ENCODE data around the gene TMCC2.

The TMCC2 gene

DNA sequence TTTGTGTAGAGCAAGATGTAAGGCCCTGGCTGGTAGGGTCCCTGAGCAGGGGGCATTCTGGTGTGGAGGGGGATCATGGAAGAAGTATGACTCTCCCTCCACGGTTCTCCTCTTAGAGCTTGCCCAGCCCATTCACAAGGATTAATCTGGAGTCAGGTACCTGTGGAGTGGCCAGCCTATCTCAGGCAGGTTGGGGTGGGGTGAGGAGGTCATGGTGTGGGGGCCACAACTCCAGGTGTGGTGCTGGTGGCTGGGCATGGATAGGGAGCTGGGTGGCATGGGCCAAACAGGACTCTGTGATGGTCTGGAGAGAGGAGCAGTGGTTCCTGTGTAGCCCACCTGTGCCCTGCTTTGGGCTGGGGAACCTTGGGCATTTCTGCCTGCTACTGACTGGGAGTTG lies 32.3 kb downstream of the TMCC2 start:
- CTCF ChIA-PET: interaction anchor here (1.0 to 42.6 kb wide), 8 partner anchors 15 to 285 kb away, joined by 3 to 1591 read pairs (median 40); partner anchors contain the start of genes NUAK2 and TMCC2
- TF ChIP-seq, protein P1, sequence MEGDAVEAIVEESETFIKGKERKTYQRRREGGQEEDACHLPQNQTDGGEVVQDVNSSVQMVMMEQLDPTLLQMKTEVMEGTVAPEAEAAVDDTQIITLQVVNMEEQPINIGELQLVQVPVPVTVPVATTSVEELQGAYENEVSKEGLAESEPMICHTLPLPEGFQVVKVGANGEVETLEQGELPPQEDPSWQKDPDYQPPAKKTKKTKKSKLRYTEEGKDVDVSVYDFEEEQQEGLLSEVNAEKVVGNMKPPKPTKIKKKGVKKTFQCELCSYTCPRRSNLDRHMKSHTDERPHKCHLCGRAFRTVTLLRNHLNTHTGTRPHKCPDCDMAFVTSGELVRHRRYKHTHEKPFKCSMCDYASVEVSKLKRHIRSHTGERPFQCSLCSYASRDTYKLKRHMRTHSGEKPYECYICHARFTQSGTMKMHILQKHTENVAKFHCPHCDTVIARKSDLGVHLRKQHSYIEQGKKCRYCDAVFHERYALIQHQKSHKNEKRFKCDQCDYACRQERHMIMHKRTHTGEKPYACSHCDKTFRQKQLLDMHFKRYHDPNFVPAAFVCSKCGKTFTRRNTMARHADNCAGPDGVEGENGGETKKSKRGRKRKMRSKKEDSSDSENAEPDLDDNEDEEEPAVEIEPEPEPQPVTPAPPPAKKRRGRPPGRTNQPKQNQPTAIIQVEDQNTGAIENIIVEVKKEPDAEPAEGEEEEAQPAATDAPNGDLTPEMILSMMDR (IDR thresholded peaks at IDR 0.05; ENCODE audit: control extremely low read depth, extremely low read depth, low read depth, missing control alignments): no peak
- DNase-seq (ENCODE audit: extremely low spot score): no peak
- POLR2A ChIA-PET: no interaction called here

DNA sequence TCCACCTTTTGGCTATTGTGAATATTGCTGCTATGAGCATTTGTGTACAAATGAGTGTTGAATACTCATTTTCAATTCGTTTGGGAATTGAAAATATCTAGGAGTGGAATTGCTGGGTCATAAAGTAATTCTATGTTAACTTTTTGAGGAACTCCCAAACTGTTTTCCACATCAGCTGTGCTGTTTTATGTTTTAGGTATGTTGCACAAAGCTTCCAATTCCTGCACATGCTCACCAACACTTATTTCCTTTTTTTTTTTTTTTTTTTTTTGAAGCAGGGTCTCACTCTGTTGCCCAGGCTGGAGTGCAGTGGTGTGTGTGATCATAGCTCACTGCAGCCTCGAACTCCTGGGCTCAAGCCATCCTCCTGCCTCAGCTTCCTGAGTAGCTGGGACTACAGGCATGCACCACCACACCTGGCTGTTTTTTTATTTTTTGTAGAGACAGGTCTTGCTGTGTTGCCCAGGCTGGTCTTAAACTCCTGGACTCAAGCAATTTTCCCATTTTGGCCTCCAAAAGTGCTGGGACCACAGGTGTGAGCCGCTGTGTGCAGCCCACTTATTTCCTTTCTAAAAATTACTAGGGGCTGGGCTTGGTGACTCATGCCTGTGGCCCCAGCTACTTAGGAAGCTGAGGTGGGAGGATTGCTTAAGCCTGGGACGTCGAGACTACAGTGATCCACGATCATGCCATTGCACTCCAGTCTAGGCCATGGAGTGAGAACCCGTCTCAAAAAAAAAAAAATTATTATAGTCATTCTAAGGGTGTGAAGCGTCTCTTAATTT lies 33.4 kb downstream of the TMCC2 start:
- TF ChIP-seq, protein P1 (IDR thresholded peaks at IDR 0.05; ENCODE audit: control extremely low read depth, extremely low read depth, low read depth, missing control alignments): no peak
- ChIA-PET CTCF (interaction anchor here (1.0 to 42.6 kb wide), 9 partner anchors 8 to 287 kb away, joined by 3 to 1591 read pairs (median 9); partner anchors contain the start of genes NUAK2 and TMCC2), POLR2A (interaction anchor here (0.6 kb wide), 1 partner anchor 171 kb away, joined by 3 read pairs; no protein-coding TSS in a partner anchor)
- DNase-seq (ENCODE audit: extremely low spot score): no peak

DNA sequence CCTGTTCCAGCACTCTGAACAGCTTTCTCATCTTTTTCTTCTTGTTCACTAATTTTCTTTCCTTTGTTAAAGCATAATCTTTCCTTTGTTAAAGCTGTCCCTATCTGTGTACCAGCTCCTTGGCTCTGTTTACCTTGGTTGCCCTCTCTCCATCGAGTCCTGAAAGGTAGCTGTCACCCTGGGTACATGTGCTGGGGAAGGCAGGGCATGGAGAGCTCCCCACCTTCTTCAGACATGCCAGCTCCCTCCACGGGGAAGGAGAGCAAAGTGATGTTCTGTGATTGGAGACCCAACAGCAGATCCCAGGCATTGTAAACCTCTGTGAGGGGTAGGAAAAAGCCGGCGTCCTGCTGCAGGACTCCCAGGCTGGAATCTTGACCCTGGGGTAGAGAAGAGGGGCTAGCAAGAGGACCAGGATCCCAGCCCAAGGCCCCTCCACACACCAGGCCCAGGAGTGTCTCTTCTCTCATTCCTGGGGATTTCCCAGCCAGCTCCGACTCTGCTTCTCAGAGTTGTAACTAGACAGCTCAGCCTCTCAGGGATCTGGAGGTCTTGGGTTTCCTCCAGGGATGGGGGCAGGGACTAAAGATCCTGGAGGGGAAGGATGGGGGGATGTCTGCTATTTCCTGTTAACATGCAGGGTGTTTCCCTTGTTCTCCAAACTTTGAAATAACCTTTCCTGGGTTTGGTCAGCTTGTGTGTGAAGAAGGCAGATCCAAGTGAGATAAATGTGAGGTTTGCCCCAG lies 34.4 kb downstream of the TMCC2 start:
- CTCF ChIA-PET: interaction anchor here (0.7 to 42.6 kb wide), 12 partner anchors 9 to 288 kb away, joined by 3 to 1591 read pairs (median 6); partner anchors contain the start of genes NUAK2, RBBP5 and TMCC2
- TF ChIP-seq, protein P1 (IDR thresholded peaks at IDR 0.05; ENCODE audit: control extremely low read depth, extremely low read depth, low read depth, missing control alignments): no peak
- DNase-seq (ENCODE audit: extremely low spot score): no peak
- POLR2A ChIA-PET: interaction anchor here (0.6 kb wide), 1 partner anchor 172 kb away, joined by 3 read pairs; no protein-coding TSS in a partner anchor

DNA sequence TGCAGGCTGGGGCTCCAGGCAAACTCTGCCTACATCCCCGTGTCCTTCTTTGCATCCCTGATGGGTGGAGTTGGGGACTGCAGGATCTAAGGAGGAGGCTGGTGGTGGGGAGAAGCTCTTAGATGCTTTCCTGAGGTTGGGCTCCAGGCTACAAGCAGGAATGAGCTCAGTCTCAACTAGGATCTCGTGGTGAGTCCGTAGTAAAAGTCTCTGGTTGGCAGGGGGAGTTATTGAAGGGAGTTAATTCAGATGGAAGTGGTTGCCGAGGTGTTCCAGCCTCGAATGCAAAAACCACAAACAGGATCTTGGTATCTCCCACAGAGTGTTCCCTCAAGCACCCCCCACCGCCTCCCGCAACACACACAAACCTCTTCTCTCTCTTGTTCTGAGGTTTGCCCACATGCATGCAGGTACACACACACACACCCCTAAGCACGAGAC lies 35.0 kb downstream of the TMCC2 start:
- POLR2A ChIA-PET: no interaction called here

DNA sequence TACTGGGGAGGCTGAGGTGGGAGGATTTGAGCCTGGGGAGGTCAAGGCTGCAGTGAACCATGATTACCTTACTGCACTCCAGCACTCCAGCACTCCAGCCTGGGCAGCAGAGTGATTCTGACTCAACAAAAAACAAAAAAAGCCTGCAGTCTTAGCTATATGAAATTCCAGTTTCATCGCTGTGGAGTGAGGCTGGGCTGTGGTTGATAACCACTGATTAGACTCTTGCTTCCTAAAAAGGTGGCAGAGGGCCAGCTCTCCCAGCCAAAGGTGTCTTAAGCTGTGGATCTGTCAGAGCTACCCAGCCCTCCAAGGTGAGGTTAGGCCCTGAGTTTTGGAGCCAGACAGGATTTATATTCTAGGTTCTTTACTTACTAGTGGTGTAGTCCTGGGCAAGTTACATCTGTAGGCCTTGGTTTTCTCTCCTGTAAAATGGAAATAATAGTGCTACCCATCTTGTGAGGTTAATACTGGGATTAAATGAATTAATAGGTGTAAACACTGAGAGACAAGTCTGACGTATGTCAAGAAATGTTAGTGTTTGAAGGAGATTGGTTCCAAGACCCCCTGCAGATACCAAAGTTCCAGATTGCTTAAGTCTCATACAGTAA lies 35.9 kb downstream of the TMCC2 start:
- TF ChIP-seq, protein P1 (IDR thresholded peaks at IDR 0.05; ENCODE audit: control extremely low read depth, extremely low read depth, low read depth, missing control alignments): no peak
- POLR2A ChIA-PET: no interaction called here
- CTCF ChIA-PET: interaction anchor here (0.8 to 42.6 kb wide), 5 partner anchors 12 to 80 kb away, joined by 3 to 1591 read pairs (median 246); partner anchors contain the start of genes NUAK2 and TMCC2
- no peak for DNase-seq (ENCODE audit: extremely low spot score)

More for the DNA sequence above, 35.0 kb downstream of the TMCC2 start:
- TF ChIP-seq, protein P1 (IDR thresholded peaks at IDR 0.05; ENCODE audit: control extremely low read depth, extremely low read depth, low read depth, missing control alignments): no peak
- CTCF ChIA-PET: interaction anchor here (1.1 to 42.6 kb wide), 8 partner anchors 10 to 273 kb away, joined by 3 to 1591 read pairs (median 9); partner anchors contain the start of genes NUAK2 and TMCC2
- DNase-seq (ENCODE audit: extremely low spot score): no peak

Measured in GM10248 (cell line).